ENCODE results near the gene TRIM44.
"Not testable (repeated sequence)": the region's sequence is repeated elsewhere in the genome, so short reads cannot be mapped to it uniquely, and the experiment has no call there.

DNA sequence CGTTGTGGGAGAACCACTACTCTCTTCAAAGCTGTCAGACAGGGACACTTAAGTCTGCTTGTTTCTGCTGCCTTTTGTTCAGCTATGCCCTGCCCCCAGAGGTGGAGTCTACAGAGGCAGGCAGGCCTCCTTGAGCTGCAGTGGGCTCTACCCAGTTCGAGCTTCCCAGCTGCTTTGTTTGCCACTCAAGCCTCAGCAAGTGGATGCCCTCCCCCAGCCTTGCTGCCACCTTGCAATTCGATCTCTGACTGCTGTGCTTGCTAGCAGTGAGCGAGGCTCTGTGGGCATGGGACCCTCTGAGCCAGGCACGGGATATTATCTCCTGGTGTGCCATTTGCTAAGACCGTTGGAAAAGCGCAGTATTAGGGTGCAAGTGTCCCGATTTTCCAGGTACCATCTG lies 116.4 kb downstream of the TRIM44 start:
- TF ChIP-seq, protein P1, sequence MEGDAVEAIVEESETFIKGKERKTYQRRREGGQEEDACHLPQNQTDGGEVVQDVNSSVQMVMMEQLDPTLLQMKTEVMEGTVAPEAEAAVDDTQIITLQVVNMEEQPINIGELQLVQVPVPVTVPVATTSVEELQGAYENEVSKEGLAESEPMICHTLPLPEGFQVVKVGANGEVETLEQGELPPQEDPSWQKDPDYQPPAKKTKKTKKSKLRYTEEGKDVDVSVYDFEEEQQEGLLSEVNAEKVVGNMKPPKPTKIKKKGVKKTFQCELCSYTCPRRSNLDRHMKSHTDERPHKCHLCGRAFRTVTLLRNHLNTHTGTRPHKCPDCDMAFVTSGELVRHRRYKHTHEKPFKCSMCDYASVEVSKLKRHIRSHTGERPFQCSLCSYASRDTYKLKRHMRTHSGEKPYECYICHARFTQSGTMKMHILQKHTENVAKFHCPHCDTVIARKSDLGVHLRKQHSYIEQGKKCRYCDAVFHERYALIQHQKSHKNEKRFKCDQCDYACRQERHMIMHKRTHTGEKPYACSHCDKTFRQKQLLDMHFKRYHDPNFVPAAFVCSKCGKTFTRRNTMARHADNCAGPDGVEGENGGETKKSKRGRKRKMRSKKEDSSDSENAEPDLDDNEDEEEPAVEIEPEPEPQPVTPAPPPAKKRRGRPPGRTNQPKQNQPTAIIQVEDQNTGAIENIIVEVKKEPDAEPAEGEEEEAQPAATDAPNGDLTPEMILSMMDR (optimal IDR thresholded peaks at IDR 0.05 in 1 of 3, IDR thresholded peaks at IDR 0.05 in 1 of 3, conservative IDR thresholded peaks at IDR 0.05 in 1 of 3; ENCODE audit: extremely low read depth in 1 of 3, insufficient read depth in 2 of 3, low read length in 3 of 3), result not testable (repeated sequence)
- TF ChIP-seq EZH2 (IDR thresholded peaks at IDR 0.05; ENCODE audit: low read length), result not testable (repeated sequence)
